ENCODE data around the gene MMP12. TPM values are rescaled to one million over a fixed set of nuclear protein-coding genes. Genes with fewer than 3 reads are reported as not detected.

MMP12 gene
- total RNA-seq, 1 donor from 2014 or later: not detected

GRCh38 chr11:102831489-102832440 is 43.0 kb downstream of the MMP12 start:
- H3K27ac Mint-ChIP-seq (ENCODE audit: unreplicated experiment): no peak overlapping the region
- H3K27me3 Mint-ChIP-seq (ENCODE audit: unreplicated experiment): peaks cover 22% of the 10 kb centered on the region

DNA sequence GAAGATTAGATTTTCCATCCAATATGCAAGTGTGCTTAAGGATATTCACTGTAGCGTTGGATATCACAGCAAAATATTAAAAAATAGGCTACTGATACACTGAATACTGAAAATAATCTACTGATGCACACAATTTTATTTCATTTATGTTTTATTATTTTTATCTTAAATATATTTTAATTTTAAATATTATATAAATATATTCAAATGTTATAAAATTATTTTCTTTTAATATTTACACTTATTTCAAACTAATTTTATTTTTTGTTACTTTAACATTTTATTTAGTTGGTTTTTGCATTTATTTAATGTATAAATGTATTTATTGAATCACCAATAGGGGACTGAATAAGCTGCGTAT is 43.7 kb downstream of the MMP12 start:
- peaks cover 18% of the 10 kb centered on the region for H3K27me3 Mint-ChIP-seq (ENCODE audit: unreplicated experiment)
- DNase-seq (ENCODE audit: extremely low spot score, unreplicated experiment): no peak
- no peaks in the 10 kb centered on the region for H3K9me3 Mint-ChIP-seq (ENCODE audit: unreplicated experiment)
- no peaks in the 10 kb centered on the region for H3K4me1 Mint-ChIP-seq (ENCODE audit: unreplicated experiment)
- H3K27ac Mint-ChIP-seq (ENCODE audit: unreplicated experiment): no peak overlapping the region
- no peak for TF ChIP-seq CTCF (IDR thresholded peaks at IDR 0.05)
- no peaks in the 10 kb centered on the region for H3K36me3 Mint-ChIP-seq (ENCODE audit: unreplicated experiment)
- no peak overlapping the region for H3K4me3 Mint-ChIP-seq (ENCODE audit: unreplicated experiment)

More at GRCh38 chr11:102831489-102832440, 43.0 kb downstream of the MMP12 start:
- Mint-ChIP-seq H3K36me3 (ENCODE audit: unreplicated experiment) (no peaks in the 10 kb centered on the region), H3K4me1 (ENCODE audit: unreplicated experiment) (no peaks in the 10 kb centered on the region), H3K4me3 (ENCODE audit: unreplicated experiment) (no peak overlapping the region), H3K9me3 (ENCODE audit: unreplicated experiment) (no peaks in the 10 kb centered on the region)
- no peak for DNase-seq (ENCODE audit: extremely low spot score, unreplicated experiment)
- TF ChIP-seq CTCF (IDR thresholded peaks at IDR 0.05): peak; percentile 22

GRCh38 chr11:102830001-102830727 is 44.6 kb downstream of the MMP12 start:
- no peak for DNase-seq (ENCODE audit: extremely low spot score, unreplicated experiment)
- no peaks in the 10 kb centered on the region for H3K9me3 Mint-ChIP-seq (ENCODE audit: unreplicated experiment)
- no peak overlapping the region for H3K27ac Mint-ChIP-seq (ENCODE audit: unreplicated experiment)
- H3K4me1 Mint-ChIP-seq (ENCODE audit: unreplicated experiment): no peaks in the 10 kb centered on the region
- no peak for TF ChIP-seq CTCF (IDR thresholded peaks at IDR 0.05)
- H3K36me3 Mint-ChIP-seq (ENCODE audit: unreplicated experiment): no peaks in the 10 kb centered on the region
- H3K4me3 Mint-ChIP-seq (ENCODE audit: unreplicated experiment): no peak overlapping the region
- peaks cover 21% of the 10 kb centered on the region for H3K27me3 Mint-ChIP-seq (ENCODE audit: unreplicated experiment)

DNA sequence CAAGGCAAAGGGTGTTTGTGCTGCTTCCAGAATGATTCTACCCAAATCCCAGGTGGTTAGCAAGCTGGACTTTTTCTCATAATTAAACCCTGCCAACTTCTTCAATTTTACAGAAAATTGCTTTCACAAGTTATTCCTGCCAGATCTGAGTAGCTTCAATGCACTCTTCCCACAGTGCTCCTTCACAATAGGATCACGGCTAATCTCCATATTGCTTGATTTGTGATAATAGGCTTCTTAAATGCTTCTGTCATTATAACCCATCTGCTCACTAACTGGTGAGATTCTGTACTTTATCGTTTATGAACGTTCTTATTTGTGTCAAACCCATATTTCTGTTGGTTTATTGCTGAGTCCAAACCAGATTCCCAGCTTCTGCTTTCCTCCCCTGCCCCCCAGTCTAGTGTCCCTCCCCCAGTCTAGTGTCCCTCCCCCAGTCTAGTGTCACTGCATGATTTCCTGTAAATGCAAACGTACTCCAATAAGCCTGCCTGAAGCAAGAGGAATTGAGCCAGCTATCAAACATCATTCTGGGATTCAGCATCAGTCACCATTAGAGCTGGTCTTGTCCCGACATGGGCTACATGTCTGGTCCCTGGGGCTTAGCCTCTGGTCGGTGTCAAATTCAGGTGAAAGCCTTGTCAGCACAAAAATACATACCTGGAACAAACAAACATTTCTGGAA is 45.3 kb downstream of the MMP12 start:
- no peak overlapping the region for H3K27ac Mint-ChIP-seq (ENCODE audit: unreplicated experiment)
- H3K4me1 Mint-ChIP-seq (ENCODE audit: unreplicated experiment): no peaks in the 10 kb centered on the region
- H3K4me3 Mint-ChIP-seq (ENCODE audit: unreplicated experiment): no peak overlapping the region
- TF ChIP-seq CTCF (IDR thresholded peaks at IDR 0.05): no peak
- H3K9me3 Mint-ChIP-seq (ENCODE audit: unreplicated experiment): no peaks in the 10 kb centered on the region
- peaks cover 20% of the 10 kb centered on the region for H3K27me3 Mint-ChIP-seq (ENCODE audit: unreplicated experiment)
- no peaks in the 10 kb centered on the region for H3K36me3 Mint-ChIP-seq (ENCODE audit: unreplicated experiment)
- no peak for DNase-seq (ENCODE audit: extremely low spot score, unreplicated experiment)
